HG02763 (cell line): ENCODE measurements around the gene OR1M1.
A peak's percentile ranks its signal among the peaks of the same experiment; 100 is the strongest.

Experiments used
- ATAC-seq: cut with Tn5 transposase; IDR thresholded peaks from one replicate; pipeline ENCODE4 v1.9.1; 2021; ENCODE audit warnings: mild to moderate bottlenecking, moderate library complexity; ENCODE audit not compliant: unreplicated experiment

OR1M1 gene

GRCh38 chr19:9073806-9074205 is 13.1 kb upstream of the OR1M1 start:
- no peak for ATAC-seq

- ATAC-seq = no peak
Measured at GRCh38 chr19:9075064-9075949, 11.6 kb upstream of the OR1M1 start.

- ATAC-seq = no peak
Measured at GRCh38 chr19:9076901-9077300, 10.0 kb upstream of the OR1M1 start.

- ATAC-seq = no peak
Measured at GRCh38 chr19:9078651-9079050, 8.2 kb upstream of the OR1M1 start.

GRCh38 chr19:9107375-9107774 is 20.5 kb downstream of the OR1M1 start, which contains the start of gene OR7G2:
TSS of gene OR7G2 (minus strand) at chr19:9107475. CDS start at chr19:9103243, 4,232 bp downstream.
- ATAC-seq = no peak

- ATAC-seq = no peak
Measured at GRCh38 chr19:9109959-9110358, 23.1 kb downstream of the OR1M1 start.

GRCh38 chr19:9115307-9115813 is 28.5 kb downstream of the OR1M1 start, which contains the start of gene OR7G1:
TSS of gene OR7G1 (minus strand) at chr19:9115763. CDS start at chr19:9115763, 0 bp downstream.
- ATAC-seq = no peak

GRCh38 chr19:9116547-9116946 is 29.7 kb downstream of the OR1M1 start:
- no peak for ATAC-seq

GRCh38 chr19:9126900-9127405 is 40.1 kb downstream of the OR1M1 start, which contains the start of gene OR7G3:
TSS of gene OR7G3 (minus strand) at chr19:9126950. CDS start at chr19:9126950, 0 bp downstream.
- no peak for ATAC-seq

- ATAC-seq = no peak
Measured at GRCh38 chr19:9128171-9128570, 41.3 kb downstream of the OR1M1 start.

- no peak for ATAC-seq
Measured at GRCh38 chr19:9130965-9131364, 44.1 kb downstream of the OR1M1 start.

GRCh38 chr19:9132422-9132821 is 45.6 kb downstream of the OR1M1 start:
- ATAC-seq = no peak

GRCh38 chr19:9139609-9140158 is 52.8 kb downstream of the OR1M1 start:
- ATAC-seq = no peak

GRCh38 chr19:9140159-9140874 is 53.5 kb downstream of the OR1M1 start, which contains the start of gene ZNF317:
TSS of gene ZNF317 (plus strand) at chr19:9140397. CDS start at chr19:9156017, 15,620 bp downstream.
- ATAC-seq = peak; percentile 89

GRCh38 chr19:9144920-9145319 is 58.1 kb downstream of the OR1M1 start:
- ATAC-seq = no peak
